Natural killer cell (primary cell): Measurements from ENCODE around the gene SLC10A3. TPM values are rescaled to one million over a fixed set of nuclear protein-coding genes. Genes with fewer than 3 reads are reported as not detected.

Source experiments
- ATAC-seq, 3 donors: fragments of 150-1000 bp in 2 of 3; fragments of 200-7000 bp in 1 of 3; cut with Tn5 transposase; 1 replicate in 1 of 3; 2 replicates in 2 of 3; pipeline ENCODE4 v1.10.0; 2021; ENCODE audit warnings: mild to moderate bottlenecking in 2 of 3, moderate library complexity in 2 of 3
- DNase-seq, 2 donors: peaks; one replicate each; pipeline versions ENCODE4 v3.0.0 to v3.0.0-alpha.2; 2013 to 2021; ENCODE audit warnings: mixed read lengths in 1 of 2
- H3K27ac ChIP-seq: one replicate; pipeline ENCODE4 v1.5.1; 2013; ENCODE audit warnings: mild to moderate bottlenecking, low read length
- H3K27me3 ChIP-seq: one replicate; pipeline ENCODE4 v1.6.1; 2013; ENCODE audit warnings: low read length; ENCODE audit not compliant: control insufficient read depth, insufficient read depth
- H3K36me3 ChIP-seq: one replicate; pipeline ENCODE4 v1.6.1; 2013; ENCODE audit warnings: low read length; ENCODE audit not compliant: control insufficient read depth, insufficient read depth
- H3K4me1 ChIP-seq: one replicate; pipeline ENCODE4 v1.6.1; 2013; ENCODE audit warnings: low read length; ENCODE audit not compliant: control insufficient read depth, insufficient read depth
- H3K4me3 ChIP-seq: one replicate; pipeline ENCODE4 v1.5.1; 2013; ENCODE audit warnings: low read length
- H3K9me3 ChIP-seq: one replicate; pipeline ENCODE4 v1.6.1; 2013; ENCODE audit warnings: low read length; ENCODE audit not compliant: control insufficient read depth, insufficient read depth
- H3K27ac Mint-ChIP-seq, 2 donors: one replicate each; pipeline ENCODE4 v1.8.0; 2022; ENCODE audit warnings: mild to moderate bottlenecking in 2 of 2, mixed read lengths in 2 of 2, moderate library complexity in 1 of 2
- H3K27me3 Mint-ChIP-seq, 2 donors: one replicate each; pipeline ENCODE4 v1.8.0; 2022; ENCODE audit warnings: low read depth in 2 of 2, mixed read lengths in 2 of 2
- H3K36me3 Mint-ChIP-seq: one replicate; pipeline ENCODE4 v1.8.0; 2022; ENCODE audit warnings: mixed read lengths
- H3K4me1 Mint-ChIP-seq, 2 donors: one replicate each; pipeline ENCODE4 v1.8.0; 2022; ENCODE audit warnings: mixed read lengths in 2 of 2
- H3K4me3 Mint-ChIP-seq: one replicate; pipeline ENCODE4 v1.8.0; 2022; ENCODE audit warnings: mild to moderate bottlenecking, moderate library complexity, mixed read lengths
- H3K9me3 Mint-ChIP-seq, 2 donors: one replicate each; pipeline ENCODE4 v1.8.0; 2022; ENCODE audit warnings: mixed read lengths in 2 of 2
- CTCF ChIP-seq: fragments of 200-600 bp; IDR thresholded peaks from one replicate; pipeline ENCODE4 v1.8.0; 2022; ENCODE audit warnings: antibody characterized with exemption
- WGBS: methylation state at CpG from one replicate; pipeline ENCODE4 v1.1.7; 2013; ENCODE audit warnings: missing lambda C conversion rate; ENCODE audit not compliant: insufficient coverage; 5-methylcytosine and 5-hydroxymethylcytosine counted together
- intact Hi-C: fragments of 100-400 bp; cut with micrococcal nuclease; formaldehyde crosslinking; loops from one replicate; pipeline ENCODE4 v1.14.2; 2022
- total RNA-seq, 4 donors: library from RNA; stranded (reverse); fragments of 120-200 nt in 1 of 4; gene quantifications; one replicate each; pipeline versions ENCODE4 v1.2.3 to v1.2.4, GENCODE V29; 2013 to 2022

SLC10A3 gene
- total RNA-seq, 3 donors from 2014 or later (not counting 1 experiment from before 2014, with no cell fraction given): 26.5 to 42.1 (median 31.8) TPM

- H3K27ac Mint-ChIP-seq: no peak overlapping the region
These were observed 39.9 kb upstream of the SLC10A3 start for GRCh38 chrX:154530286-154530685.

GRCh38 chrX:154529206-154529612 is 38.8 kb upstream of the SLC10A3 start:
- Mint-ChIP-seq H3K4me1 (peaks cover 19 to 20% of the 10 kb centered on the region in 2 donors), H3K36me3 (no peaks in the 10 kb centered on the region), H3K9me3 (no peaks in the 10 kb centered on the region), H3K27me3 (no peaks in the 10 kb centered on the region), H3K4me3 (no peak overlapping the region), H3K27ac (no peak overlapping the region)
- intact Hi-C loops: no loop called here
- H3K27ac ChIP-seq: no peak overlapping the region
- no peak for TF ChIP-seq CTCF
- 91% methylated on average over 5 of the region's 6 CpGs for WGBS
- DNase-seq (no peak), ATAC-seq (no peak)
- peaks cover 18% of the 10 kb centered on the region for H3K4me1 ChIP-seq
- H3K4me3 ChIP-seq: no peak overlapping the region
- peaks cover 19% of the 10 kb centered on the region for H3K36me3 ChIP-seq
- H3K9me3 ChIP-seq: no peaks in the 10 kb centered on the region
- H3K27me3 ChIP-seq: no peaks in the 10 kb centered on the region

More at GRCh38 chrX:154530286-154530685, 39.9 kb upstream of the SLC10A3 start:
- Mint-ChIP-seq H3K4me1 (peaks cover 25 to 26% of the 10 kb centered on the region in 2 donors), H3K4me3 (no peak overlapping the region), H3K9me3 (no peaks in the 10 kb centered on the region), H3K36me3 (no peaks in the 10 kb centered on the region), H3K27me3 (no peaks in the 10 kb centered on the region)
- H3K4me3 ChIP-seq: no peak overlapping the region
- H3K36me3 ChIP-seq: peaks cover 28% of the 10 kb centered on the region
- H3K9me3 ChIP-seq: no peaks in the 10 kb centered on the region
- TF ChIP-seq CTCF: no peak
- 96% methylated on average over 11 of the region's 11 CpGs for WGBS
- H3K27ac ChIP-seq: no peak overlapping the region
- no peak for DNase-seq
- intact Hi-C loops: loop anchor here (5.0 kb wide), 1 partner anchor 133 kb away; the partner anchor contains the start of gene RPL10
- no peaks in the 10 kb centered on the region for H3K27me3 ChIP-seq
- H3K4me1 ChIP-seq: peaks cover 29% of the 10 kb centered on the region
- ATAC-seq: no peak

GRCh38 chrX:154526901-154527675 is 36.7 kb upstream of the SLC10A3 start:
- no peaks in the 10 kb centered on the region for H3K36me3 Mint-ChIP-seq
- no peaks in the 10 kb centered on the region for H3K27me3 ChIP-seq
- TF ChIP-seq CTCF: no peak
- intact Hi-C loops: no loop called here
- DNase-seq (peak; percentile 28 to 72), ATAC-seq (peak; percentile 73 to 86 (median 79))
- WGBS: 3% methylated on average over 10 of the region's 15 CpGs
- peaks cover 19 to 20% of the 10 kb centered on the region in 2 donors for H3K4me1 Mint-ChIP-seq
- H3K36me3 ChIP-seq: no peaks in the 10 kb centered on the region
- no peak overlapping the region for H3K4me3 ChIP-seq
- peaks cover 17% of the 10 kb centered on the region for H3K4me1 ChIP-seq
- peak overlapping the region; percentile 25 for H3K4me3 Mint-ChIP-seq
- H3K9me3 Mint-ChIP-seq: no peaks in the 10 kb centered on the region
- H3K27ac Mint-ChIP-seq: peak overlapping the region; percentile 60 to 79
- no peaks in the 10 kb centered on the region for H3K9me3 ChIP-seq
- H3K27me3 Mint-ChIP-seq: no peaks in the 10 kb centered on the region
- H3K27ac ChIP-seq: no peak overlapping the region
